Activated effector memory CD4-positive, alpha-beta T cell treated with Interleukin-2 at 50 U/mL for 16 hours (primary cell): ENCODE measurements around the gene SEC14L6.

Source experiments
- DNase-seq: peaks from one replicate; pipeline ENCODE4 v3.0.0-alpha.2; 2020

Gene SEC14L6

DNA sequence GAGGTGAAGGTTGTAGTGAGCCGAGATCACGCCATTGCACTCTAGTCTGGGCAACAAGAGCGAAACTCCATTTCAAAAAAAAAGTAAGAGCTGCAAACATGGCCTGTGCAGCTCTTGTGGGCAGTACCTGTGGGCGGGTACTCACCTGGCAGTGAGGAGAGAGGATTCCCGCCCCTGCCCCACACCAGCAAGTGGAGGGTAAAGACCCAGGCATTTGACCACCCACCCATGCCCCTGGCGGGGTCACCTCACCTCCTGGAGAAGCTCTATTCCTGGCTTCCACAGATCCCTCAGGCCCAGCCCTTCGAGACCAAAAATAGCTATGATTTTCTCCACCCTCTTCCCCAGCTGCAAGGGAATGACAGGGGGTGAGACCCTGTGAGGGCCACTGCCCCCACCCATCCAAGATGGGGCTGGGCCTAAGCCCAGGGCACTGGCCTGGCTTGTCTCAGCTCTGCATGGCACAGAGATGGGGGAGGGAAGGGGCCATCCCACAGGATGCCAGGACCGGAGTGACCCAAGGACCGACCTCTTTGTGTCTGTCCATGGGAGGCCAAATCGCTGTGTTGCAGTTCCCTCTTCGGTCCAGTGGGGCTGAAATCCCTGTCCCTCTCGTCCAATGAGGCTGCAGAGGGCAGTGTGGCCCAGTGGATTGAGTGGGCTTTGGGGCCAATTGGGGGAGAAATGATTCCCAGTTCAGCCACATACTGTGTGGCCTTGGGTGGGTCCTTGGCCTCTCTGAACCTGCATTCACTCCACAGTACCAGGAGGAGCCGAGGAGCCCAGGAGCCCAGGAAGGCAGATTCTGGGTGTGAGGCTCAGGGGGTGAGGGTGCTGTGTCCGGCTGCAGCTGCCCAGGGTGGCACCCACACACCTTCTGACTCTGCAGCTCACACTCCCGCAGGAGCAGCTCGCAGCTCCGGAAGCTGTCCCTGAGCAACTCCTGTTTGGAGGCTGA, 14.6 kb downstream of the SEC14L6 start:
- DNase-seq, result no peak

DNA sequence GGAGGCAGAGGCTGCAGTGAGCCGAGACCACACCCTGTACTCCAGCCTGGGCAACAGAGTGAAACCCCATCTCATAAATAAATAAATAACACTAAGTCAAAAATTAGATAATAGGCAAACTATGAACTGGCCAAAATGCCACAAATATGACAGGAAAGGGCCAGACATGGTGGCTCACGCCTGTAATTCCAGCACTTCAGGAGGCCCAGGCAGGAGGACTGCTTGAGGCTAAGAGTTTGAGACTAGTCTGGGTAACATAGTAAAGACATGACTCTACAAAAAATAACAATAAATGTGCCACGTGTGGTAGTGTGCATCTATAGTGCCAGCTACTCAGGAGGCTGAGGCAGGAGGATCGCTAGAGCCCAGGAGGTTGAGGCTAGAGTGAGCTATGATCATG, 19.9 kb downstream of the SEC14L6 start:
- no peak for DNase-seq

DNA sequence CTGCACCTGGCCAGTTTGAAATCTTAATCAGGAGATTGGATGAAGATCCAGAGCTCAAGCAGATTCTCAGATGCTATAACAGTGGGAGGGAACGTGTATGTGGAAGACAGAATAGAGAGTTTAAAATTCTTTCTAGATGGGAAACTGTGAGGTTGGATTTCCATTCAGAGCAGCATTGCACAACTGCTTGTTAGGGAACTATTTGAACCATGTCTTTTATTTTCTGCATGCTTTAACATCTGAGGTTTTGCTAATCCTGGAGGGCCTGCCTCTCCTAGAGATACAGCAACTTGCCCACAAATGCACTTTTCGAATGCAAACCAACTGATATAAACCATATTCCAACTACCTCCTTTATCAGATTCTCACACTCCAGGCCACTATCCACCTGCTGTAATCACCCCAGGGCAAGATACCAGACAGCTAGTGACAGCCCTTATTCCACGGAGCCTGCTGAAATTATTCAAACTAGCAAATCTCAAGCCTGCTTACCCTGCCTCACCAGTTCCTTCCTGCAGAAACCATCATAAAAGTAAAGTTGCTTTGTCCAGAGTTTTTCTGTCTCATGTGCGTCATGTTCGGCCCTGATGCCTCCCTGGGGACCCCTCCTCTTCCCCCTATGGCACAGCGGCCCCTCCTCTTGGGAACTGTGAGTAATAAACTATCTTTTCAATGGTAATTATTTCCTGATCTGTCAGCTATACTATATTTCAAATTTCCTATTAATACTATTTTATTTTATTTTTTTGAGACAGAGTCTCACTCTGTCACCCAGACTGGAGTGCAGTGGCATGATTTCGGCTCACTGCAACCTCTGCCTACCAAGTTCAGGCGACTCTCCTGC, 22.7 kb downstream of the SEC14L6 start:
- no peak for DNase-seq

DNA sequence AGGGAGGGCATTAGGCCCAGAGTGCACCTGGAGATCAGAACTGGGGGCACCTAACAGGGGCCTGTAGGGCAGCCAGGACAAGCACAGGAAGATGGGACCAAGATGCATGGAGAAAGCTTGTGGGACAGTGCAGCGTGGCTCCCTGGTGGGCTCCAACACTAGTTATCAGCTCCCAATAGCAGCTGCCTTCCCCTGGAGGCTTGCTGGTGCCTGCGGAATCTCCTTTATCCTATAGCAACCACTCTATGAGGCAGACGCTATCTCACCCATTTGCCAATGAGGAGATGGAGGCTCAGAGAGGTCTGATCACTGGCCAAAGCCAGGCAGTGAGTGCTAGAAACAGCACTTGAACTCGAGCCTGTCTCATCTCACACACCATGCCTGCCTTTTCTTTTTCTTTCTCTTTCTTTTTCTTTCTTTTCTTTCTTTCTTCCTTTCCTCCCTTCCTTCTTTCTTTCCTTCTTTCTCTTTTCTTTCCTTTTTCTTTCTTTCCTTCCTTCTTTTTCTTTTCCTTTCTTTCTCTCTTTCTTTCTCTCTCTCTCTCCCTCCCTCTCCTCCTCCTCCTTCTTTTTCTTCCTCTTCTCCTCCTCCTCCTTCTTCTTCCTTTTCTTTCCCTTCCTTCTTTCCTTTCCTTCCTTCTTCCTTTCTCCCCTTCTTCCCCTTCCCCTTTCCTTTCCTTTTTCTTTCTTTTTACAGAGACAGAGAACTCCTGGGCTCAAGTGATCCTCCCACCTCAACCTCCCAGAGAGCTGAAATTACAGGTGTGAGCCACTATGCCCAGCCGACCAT, 25.0 kb downstream of the SEC14L6 start:
- no peak for DNase-seq

DNA sequence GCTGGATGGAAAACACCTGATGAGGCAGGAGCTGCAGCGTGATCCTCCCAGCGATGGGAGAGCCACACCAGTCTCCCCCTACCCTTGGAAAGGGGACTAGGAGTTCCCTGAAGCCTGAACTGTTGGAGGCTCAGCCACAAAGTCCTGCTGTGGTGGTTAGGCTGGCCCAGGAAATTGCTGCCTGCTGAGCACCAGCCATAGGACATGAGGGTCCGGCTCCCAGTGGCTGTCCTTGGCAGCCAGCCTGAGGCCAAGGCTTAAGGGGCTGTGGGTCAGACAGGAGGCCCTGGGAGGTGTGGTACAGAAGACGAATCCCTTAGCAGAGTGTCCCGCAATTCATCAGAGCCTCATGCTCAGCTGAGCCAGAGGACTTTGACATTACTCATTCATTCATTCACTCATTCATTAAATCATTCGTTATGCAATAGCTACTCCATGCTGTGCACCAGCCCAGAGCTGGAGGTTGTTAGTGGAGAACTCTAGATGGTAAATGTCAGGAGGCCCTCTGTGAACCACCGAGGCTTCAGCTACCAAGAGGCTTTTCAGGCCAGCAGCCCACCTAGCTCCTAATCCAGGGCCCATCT, 26.6 kb downstream of the SEC14L6 start:
- DNase-seq, result no peak

DNA sequence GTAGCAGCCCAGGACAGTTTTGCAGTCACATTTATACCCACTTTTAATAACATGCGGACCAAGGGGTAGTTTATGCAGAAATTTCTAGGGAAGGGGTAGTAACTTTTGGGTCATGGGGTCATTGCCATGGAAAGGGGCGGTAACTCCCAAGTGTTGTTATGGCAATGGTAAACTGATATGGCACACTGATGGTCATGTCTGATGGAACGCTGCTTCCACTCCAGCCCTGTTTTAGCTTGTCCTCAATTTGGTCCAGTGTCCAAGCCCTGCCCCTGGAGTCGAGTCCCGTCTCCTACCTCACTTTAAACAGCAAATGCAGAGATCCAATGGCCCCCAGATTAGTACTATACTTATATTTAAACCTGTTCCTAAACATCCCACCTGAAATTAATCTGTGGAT, 29.8 kb downstream of the SEC14L6 start:
- DNase-seq, result no peak

DNA sequence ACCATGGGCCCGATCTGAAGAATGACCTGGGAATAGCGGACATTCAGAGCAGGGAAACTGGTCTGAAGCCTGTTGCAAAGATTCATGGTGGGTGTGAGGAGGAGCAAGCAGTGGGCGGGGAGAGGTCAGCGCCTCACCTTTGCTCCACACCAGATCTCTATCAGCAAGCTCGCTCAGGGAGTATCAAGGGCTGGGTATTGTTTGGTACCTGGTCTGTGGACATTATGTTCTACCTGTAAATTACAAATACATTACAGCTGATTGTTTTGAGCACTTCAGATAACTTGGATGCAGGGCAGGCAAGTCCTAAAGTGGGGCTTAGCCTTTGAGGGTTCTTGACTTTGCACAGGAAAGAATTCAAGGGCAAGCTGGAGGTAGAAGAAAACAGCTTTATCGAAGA, 30.3 kb downstream of the SEC14L6 start:
- no peak for DNase-seq

DNA sequence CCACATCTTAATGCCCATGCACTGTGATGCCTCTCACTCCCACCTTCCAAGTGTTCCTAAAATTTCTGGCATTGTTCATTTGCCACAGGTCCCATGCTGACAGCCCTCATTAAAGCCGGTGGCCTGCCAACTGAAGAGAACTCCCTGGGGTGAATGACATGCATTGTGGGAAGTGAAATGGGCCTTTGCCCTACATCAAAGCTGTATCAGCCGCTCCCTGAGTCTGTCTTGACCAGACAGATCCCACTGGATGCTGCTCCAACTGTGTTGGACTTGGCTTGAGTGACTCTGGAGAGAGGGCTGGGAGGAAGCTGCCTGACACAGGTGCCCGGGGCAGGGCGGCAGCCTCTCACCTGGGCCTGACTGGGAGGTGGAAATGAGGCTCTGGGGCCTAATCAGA, 32.3 kb downstream of the SEC14L6 start:
- DNase-seq, result no peak

DNA sequence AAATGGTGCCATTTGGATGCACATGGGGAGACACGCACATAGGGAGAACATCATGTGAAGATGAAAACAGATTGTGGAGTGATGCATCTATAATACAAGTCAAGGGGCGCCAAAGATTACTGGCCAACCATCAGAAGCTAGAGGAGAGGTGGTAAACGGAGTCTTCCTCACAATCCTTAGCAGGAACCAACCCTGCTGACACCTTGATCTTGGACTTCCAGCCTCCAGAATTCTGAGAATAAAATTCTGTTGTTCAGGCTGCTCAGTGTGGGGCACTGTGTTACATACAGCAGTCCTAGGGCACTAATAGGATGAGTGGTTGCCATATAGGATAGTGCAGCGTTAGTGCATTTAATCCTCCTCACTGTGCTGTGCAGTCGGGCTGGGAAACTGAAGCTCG, 33.1 kb downstream of the SEC14L6 start:
- no peak for DNase-seq

DNA sequence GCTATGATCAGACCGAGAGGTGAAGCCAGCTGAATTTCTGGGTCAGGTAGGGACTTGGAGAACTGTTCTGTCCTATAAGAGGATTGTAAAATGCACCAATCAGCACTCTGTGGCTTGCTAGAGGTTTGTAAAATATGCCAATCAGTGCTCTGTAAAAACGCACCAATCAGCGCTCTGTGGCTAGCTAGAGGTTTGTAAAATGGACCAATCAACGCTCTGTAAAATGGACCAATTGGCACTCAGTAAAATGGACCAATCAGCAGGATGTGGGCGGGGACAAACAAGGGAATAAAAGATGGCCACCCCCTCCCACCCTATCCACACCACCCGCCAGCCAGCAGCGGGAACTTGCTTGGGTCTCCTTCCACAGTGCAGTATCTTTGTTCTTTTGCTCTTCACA, 34.6 kb downstream of the SEC14L6 start:
- no peak for DNase-seq

DNA sequence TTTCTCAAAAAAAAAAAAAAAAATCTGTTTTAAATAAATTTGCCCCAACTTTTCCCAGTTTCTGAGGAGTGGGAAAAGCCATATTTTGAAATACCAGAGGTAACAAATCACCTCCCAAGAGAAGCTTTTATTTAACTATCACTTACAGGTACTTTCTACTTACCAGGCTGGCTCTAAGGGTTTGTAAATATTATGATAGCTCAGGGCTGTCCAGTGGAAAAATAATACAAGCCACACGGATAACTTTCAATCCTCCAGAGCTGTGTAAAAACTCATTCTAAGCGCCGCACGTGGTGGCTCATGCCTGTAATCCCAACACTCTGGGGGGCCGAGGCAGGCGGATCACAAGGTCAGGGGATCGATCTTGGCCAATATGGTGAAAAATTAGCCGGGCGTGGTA, 35.4 kb downstream of the SEC14L6 start:
- no peak for DNase-seq

DNA sequence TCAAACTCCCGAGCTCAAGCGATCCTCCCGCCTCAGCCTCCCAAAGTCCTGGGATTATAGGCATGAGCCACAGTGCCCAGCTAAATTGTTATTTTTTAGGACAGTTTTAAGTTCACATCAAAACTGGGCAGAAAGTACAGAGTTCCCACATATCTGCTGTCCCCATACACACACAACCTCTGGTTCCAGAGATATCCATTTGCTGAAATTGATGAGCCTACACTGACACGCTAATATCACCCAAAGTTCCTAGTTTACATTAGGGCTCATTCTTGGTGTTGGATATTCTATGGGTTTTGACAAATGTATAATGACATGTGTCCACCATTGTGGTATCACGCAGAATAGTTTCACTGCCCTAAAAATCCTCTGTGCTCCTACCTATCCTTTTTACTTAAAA, 38.3 kb downstream of the SEC14L6 start:
- DNase-seq, result no peak

DNA sequence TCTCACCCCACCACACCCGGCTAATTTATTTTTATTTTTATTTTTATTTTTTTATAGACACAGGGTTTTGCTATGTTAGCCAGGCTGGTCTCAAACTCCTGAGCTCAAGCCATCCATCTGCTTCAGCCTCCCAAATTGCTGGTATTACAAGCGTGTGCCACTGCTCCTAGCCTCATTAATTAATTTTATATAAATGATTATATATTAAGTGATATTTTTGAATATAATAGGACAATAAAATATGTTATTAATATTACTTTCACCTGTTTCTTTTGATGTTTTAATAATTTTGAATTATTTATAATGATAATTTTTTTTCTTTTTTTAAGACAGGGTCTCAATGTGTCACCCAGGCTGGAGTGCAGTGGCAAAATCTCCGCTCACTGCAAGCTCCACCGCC, 38.9 kb downstream of the SEC14L6 start:
- DNase-seq, result no peak

DNA sequence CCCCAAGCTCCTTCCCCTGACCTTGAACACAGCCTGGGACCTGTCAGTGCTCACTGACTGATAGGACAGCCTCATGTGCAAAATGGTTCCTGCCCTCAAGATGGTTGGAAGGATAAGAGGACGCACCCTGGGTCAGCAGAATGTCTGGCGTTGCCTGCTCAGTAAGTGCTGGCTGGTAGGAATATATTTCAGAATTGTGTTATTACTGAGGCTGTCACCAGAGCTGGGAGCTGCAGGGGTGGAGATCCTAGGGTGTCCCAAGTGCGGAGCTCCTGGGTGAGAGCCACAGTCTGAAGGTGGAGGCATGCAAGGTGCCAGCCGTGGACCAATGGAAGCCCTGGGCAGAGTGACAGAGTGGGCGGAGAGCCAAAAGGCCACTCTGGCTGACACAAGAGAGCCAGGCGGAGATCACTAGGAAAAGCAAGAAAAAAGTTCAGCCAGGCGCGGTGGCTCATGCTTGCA, 40.0 kb downstream of the SEC14L6 start:
- DNase-seq, result no peak

DNA sequence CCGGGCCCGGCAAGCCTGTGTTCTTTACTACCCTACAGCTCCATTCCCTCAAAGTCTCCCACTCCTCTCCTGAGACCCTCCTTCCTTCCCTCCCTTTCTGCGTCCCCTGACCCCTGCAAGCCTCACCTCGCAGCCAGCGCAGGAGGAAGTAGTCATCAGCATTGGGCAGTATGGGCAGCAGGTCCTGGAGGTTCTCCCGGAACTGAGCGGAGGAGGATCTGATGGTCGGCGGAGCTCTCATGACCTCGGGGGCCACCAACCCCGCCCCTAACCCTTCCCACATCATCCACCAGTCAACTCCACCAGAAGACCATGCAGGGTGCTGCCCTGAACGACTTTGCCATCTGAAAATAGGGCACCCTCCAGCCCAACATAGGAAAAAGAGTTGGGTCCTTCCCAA, 43.0 kb downstream of the SEC14L6 start:
- no peak for DNase-seq

DNA sequence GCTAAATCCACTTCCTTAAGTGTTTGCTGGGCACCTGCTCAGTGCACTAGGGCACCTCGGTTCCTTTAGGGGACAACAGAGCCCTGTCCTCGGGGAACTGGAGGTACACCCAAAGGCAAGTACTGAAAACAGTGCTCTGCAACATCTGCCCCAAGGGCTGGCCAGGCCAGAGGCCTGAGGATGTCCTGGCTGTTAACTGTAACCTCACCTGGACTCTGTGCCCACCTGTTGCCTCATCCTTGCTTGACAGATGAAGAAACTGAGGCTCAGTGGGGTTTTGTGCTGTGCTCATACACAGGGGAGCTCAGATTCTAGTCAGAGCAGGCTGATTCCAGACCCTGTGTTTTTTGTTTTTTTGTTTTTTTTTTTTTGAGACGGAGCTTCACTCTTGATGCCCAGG, 43.6 kb downstream of the SEC14L6 start:
- DNase-seq, result no peak

DNA sequence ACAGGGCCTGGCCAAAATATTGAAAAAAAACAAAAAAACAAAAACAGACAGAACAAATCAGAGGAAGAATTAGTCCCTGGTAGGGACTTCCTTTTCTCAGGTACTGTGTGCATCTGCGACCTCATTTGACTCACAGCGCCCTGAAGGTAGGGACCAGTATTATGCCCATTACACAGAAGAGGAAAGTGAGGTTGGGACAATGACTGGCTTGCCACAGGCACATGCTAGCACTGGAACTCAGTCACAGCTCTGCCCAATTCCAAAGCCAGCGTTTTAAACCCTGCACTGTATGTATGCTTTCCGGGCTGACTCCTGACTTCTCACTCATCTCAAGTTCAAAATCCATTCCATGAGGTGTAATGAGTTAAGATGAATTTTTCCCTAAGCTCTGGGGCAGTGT, 44.4 kb downstream of the SEC14L6 start:
- DNase-seq, result no peak

DNA sequence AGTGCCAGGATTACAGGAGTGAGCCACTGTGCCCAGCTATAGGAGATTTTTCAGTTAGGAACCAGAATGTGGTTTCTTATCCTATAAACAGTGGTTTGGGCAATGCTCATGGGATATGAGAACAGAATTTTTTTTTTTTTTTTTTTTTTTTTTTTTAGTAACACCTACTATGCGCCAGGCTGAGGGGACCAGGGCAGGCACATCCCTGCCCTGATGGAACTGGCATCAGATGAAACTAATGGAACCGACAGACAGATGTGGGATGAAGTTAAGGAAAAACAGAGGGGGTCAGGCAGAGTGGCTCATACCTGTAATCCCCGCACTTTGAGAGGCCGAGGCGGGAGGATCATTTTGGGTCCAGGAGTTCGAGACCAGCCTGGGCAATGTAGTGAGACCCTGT, 45.9 kb downstream of the SEC14L6 start:
- no peak for DNase-seq

DNA sequence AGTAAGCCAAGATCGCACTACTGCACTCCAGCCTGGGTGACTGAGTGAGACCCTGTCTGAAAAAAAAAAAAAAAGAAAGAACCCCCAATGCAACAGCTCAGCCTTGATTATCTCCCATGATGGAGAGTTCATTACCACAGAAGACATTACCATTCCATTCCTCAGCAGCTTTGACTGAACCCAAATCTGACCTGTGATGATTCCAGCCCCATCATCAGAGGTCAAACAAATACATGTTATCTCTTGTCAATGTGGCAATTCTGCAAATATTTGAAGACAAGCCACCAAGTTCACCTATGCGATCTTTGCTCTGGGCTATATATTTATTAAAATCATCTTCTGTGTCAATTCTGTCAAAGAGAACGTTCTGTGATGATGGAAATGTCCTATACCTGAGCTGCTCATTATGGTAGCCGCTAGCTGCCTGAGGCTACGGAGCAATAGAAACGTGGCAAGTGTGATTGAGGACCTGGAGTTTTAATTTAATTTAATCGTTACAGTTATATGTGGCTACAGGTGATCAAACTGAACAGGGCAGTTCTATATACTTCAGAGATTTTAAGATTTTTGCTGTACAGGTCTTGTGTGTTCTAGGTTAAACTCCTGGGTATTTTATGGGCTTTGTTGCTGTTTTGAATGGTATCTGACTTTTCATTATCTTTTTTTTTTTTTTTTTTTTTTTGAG, 48.9 kb downstream of the SEC14L6 start:
- no peak for DNase-seq

DNA sequence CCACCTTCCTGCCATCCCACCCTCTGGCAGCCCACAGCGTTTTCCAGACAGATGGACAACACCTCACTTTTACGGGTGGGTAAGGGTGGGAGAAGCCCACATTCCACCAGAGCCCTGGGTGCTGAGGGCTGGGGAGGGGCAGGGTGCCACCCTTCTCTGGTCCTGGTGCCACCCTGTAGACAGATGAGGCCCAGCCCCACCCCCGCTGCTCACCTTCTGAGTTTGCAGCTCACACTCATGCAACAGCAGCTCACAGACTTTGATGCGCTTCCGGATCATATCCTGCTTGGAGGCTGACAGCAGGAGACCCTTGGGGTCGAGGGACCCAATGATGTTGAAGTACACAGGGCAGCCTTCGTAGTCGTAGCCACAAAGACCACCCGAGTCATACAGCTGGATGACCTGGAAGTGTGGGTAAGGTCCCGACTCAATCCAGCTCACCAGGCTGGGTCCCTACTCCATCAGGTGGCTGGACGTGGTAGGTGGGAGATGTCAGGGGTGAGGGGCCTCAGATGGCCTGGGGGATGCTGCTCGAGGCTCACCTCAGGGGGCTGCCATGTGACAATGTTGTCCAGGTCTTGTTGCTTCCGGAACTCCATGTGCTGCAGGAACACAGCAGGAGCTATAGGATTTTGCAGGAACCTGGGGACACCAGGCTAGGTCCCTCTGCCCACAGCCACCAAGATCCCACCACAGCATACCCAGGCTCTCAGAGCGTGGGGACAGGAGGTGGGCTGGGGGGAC, 51.3 kb downstream of the SEC14L6 start:
- DNase-seq, result no peak

DNA sequence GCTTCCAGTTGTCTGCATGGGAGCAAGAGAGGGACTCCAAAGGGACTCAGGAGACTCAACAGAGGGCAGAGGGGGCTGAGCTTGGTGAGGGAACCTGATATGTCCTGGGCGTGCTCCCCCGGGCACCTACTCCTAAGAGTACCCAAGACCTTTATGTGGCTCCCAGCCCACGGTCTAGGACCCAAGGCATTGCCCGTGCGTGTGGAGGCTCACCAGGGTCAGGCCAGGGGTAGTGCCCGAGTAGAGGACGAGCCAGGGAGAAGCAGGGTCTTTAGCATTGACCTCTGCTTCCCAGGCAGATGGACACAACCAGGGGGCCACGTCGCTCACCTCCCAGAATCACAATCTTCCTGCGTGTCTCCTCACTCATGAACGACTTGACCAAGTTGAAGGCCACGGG, 54.4 kb downstream of the SEC14L6 start:
- no peak for DNase-seq
